ENCODE data around the gene HK1.
"Not testable (repeated sequence)": the region's sequence is repeated elsewhere in the genome, so short reads cannot be mapped to it uniquely, and the experiment has no call there.

DNA sequence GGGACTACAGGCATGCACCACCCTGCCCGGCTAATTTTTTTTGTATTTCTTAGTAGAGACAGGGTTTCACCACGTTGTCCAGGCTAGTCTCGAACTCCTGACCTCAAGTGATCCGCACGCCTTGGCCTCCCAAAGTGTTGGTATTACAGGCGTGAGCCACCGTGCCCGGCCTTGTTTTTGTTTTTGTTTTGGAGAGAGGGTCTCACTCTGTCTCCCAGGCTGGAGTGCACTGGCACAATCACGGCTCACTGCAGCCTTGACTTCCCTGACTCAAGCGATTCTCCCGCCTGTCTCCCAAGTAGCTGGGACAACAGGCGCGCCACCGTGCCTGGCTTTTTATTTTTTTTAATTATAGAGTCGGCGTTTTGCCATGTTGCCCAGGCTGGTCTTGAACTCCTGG lies 172.1 kb downstream of the HK1 start:
- TF ChIP-seq, protein P1, sequence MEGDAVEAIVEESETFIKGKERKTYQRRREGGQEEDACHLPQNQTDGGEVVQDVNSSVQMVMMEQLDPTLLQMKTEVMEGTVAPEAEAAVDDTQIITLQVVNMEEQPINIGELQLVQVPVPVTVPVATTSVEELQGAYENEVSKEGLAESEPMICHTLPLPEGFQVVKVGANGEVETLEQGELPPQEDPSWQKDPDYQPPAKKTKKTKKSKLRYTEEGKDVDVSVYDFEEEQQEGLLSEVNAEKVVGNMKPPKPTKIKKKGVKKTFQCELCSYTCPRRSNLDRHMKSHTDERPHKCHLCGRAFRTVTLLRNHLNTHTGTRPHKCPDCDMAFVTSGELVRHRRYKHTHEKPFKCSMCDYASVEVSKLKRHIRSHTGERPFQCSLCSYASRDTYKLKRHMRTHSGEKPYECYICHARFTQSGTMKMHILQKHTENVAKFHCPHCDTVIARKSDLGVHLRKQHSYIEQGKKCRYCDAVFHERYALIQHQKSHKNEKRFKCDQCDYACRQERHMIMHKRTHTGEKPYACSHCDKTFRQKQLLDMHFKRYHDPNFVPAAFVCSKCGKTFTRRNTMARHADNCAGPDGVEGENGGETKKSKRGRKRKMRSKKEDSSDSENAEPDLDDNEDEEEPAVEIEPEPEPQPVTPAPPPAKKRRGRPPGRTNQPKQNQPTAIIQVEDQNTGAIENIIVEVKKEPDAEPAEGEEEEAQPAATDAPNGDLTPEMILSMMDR (IDR thresholded peaks at IDR 0.05; ENCODE audit: borderline replicate concordance, extremely low read depth, low read length, poor library complexity, severe bottlenecking): not testable (repeated sequence)
- TF ChIP-seq EZH2 (IDR thresholded peaks at IDR 0.05; ENCODE audit: borderline replicate concordance, low read depth, low read length, severe bottlenecking): not testable (repeated sequence)
